HFFc6 (cell line): Measurements from ENCODE around the gene LBR. TPM values are rescaled to one million over a fixed set of nuclear protein-coding genes. Genes with fewer than 3 reads are reported as not detected.

Experiments used
- DNase-seq: peaks from one replicate; pipeline ENCODE4 v3.0.0-alpha.2; 2018
- H3K27ac Mint-ChIP-seq: 2 replicates; pipeline ENCODE4 v1.8.0; 2020; ENCODE audit warnings: mild to moderate bottlenecking, mixed read lengths
- H3K27me3 Mint-ChIP-seq: 2 replicates; pipeline ENCODE4 v1.8.0; 2021; ENCODE audit warnings: mild to moderate bottlenecking, moderate library complexity, mixed read lengths; ENCODE audit not compliant: insufficient read depth
- H3K36me3 Mint-ChIP-seq: 2 replicates; pipeline ENCODE4 v1.8.0; 2021; ENCODE audit warnings: low read depth, mixed read lengths
- H3K4me1 Mint-ChIP-seq: 2 replicates; pipeline ENCODE4 v1.8.0; 2020; ENCODE audit warnings: low read depth, mixed read lengths
- H3K4me3 Mint-ChIP-seq: 2 replicates; pipeline ENCODE4 v1.8.0; 2020; ENCODE audit warnings: mild to moderate bottlenecking, moderate library complexity, mixed read lengths
- H3K9me3 Mint-ChIP-seq: 2 replicates; pipeline ENCODE4 v1.8.0; 2020; ENCODE audit warnings: mild to moderate bottlenecking, mixed read lengths
- total RNA-seq, 6 experiments: library from RNA; stranded (reverse); fragmentation: NEBNext Ultra II Directional; extraction: Animal tissue kit (Norgen Biotek cat#: 25700); gene quantifications; 2 replicates in 1 of 6; 3 replicates in 5 of 6; pipeline ENCODE4 v1.2.3, GENCODE V29; 2021
- TF ChIP-seq, protein P1 (sequence below): fragments of 200-600 bp; sonication (generic); IDR thresholded peaks from 2 replicates; pipeline ENCODE4 v1.5.0; 2021; ENCODE audit warnings: antibody characterized with exemption, mild to moderate bottlenecking

Gene LBR
- total RNA-seq, 6 experiments from 2014 or later = 20.7 to 42.7 (median 36.3) TPM

DNA sequence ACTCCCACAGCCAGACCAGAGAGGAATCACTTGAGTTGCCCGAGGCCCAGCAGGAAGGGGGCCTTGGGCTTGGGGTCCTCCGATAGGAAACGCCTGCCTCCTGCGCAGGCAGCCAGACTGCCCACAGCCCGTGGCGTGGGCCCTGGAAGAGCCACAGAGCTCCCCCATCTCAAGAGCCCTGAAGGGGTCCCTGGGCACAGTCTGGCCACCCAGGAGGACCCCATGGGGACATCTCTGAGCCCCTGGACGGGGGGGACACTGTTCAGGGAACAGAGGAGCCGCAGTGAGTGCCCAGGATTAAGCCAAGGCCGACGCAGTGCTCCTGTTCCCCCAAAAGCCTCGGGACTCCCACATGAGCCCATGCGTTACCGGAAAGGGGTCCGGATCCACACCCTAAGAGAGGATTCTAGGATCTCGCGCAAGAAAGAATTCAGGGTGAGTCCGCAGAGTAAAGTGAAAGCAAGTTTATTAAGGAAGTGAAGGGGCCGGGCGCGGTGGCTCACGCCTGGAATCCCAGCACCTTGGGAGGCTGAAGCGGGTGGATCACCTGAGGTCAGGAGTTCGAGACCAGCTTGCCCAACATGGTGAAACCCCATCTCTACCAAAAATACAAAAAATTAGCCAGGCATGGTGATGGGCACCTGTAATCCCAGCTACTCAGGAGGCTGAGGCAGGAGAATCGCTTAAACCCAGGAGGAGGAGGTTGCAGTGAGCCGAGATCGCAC, 38.1 kb upstream of the LBR start:
- H3K9me3 Mint-ChIP-seq = no peaks in the 10 kb centered on the region
- no peaks in the 10 kb centered on the region for H3K36me3 Mint-ChIP-seq
- no peak overlapping the region for H3K27ac Mint-ChIP-seq
- no peak for DNase-seq
- no peak overlapping the region for H3K4me3 Mint-ChIP-seq
- H3K27me3 Mint-ChIP-seq = peaks cover 21% of the 10 kb centered on the region
- H3K4me1 Mint-ChIP-seq = peaks cover 9% of the 10 kb centered on the region
- TF ChIP-seq, protein P1, sequence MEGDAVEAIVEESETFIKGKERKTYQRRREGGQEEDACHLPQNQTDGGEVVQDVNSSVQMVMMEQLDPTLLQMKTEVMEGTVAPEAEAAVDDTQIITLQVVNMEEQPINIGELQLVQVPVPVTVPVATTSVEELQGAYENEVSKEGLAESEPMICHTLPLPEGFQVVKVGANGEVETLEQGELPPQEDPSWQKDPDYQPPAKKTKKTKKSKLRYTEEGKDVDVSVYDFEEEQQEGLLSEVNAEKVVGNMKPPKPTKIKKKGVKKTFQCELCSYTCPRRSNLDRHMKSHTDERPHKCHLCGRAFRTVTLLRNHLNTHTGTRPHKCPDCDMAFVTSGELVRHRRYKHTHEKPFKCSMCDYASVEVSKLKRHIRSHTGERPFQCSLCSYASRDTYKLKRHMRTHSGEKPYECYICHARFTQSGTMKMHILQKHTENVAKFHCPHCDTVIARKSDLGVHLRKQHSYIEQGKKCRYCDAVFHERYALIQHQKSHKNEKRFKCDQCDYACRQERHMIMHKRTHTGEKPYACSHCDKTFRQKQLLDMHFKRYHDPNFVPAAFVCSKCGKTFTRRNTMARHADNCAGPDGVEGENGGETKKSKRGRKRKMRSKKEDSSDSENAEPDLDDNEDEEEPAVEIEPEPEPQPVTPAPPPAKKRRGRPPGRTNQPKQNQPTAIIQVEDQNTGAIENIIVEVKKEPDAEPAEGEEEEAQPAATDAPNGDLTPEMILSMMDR = no peak

DNA sequence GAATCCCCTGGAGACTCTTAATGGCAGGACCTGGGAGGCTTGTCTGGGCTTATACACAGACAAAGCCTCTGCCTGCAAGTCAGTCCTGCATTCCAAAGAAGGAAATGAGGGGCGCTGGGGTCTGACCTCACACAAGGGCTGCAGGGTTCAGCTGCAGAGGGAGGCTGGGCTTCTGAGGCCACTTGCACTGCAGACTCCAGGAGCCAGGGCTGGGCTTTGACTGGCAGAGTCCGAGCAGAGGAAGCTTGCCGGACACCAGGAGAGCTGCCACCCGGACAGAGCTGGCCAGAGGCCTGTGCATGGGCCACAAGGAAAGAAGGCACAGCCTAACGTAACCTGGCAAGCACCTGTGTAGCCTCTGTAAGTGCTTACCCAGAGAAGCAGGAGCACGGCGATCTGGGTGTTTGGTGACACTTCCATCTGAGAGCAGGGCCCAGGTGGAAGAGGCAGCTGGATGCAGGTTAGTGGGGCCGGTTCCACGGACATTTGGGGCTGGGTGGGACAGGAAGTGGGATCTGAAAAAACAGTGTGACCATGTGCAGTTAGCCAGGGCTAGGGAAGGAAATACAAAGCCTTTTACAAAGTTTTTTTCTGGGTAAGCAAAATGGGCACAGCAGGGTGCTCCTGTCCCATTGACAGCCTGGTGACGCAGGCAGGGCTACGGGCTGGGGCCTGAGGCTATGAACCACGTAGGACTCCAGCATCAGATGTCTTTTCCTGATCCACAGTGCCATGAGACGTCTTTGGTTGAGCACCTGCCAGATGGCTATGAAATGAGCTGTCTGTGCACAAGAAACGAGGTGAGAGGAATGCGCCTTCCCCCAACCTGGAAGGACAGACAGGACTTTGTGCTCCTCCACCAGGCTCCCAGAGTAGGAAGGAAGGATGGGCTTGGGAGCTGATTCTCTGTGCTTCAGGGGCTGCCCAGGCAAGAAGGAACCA, 37.3 kb upstream of the LBR start:
- no peaks in the 10 kb centered on the region for H3K36me3 Mint-ChIP-seq
- no peaks in the 10 kb centered on the region for H3K9me3 Mint-ChIP-seq
- H3K4me3 Mint-ChIP-seq = no peak overlapping the region
- TF ChIP-seq, protein P1 = no peak
- H3K27me3 Mint-ChIP-seq = peaks cover 17% of the 10 kb centered on the region; the same call in 1 of the 2 replicates
- H3K4me1 Mint-ChIP-seq = peaks cover 16% of the 10 kb centered on the region
- DNase-seq = no peak
- H3K27ac Mint-ChIP-seq = no peak overlapping the region

DNA sequence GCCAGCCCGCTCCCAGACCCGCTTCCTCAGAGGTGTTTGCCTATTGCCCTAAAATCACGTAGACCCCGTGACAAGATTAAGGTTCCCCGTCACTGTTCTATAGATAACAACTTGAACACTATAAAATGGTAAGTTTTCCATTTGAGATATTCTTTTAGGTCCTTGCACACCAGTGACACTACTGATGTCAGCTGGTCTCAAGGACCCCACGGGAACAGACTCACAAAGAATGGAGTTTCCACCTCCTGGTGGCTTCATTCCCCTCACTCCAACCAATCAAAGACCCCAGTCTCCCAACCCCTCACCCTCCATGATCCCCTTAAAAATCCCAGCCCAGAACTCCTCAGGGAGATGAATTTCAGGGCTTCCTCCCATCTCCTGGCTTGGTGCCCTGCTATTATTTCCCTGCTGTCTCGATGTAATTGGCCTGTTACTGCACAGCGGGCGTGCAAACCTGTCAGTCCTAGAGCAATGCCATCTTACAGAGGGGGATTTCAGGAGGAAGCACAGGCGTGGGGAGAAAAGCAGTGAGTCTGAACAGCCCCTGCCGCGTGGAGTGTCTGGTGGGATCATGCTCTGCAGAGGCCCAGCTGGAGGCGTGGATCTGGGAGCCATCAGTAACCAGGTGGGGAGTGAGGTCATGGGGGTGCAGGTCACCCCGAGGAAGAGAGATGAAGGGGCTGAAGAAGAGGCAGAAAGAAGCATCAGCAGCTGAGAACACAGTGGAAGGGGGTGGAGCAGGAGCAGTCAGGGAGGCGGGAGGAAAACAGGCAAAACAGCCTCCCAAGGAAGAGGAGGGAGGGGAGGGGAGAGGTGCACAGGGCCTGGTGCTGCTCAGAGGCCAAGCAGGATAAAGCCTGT, 35.1 kb upstream of the LBR start:
- peaks cover 12% of the 10 kb centered on the region; the same call in 1 of the 2 replicates for H3K27me3 Mint-ChIP-seq
- TF ChIP-seq, protein P1 = no peak
- no peaks in the 10 kb centered on the region for H3K36me3 Mint-ChIP-seq
- no peaks in the 10 kb centered on the region for H3K9me3 Mint-ChIP-seq
- H3K4me1 Mint-ChIP-seq = peaks cover 37% of the 10 kb centered on the region
- H3K27ac Mint-ChIP-seq = no peak overlapping the region
- H3K4me3 Mint-ChIP-seq = no peak overlapping the region
- DNase-seq = no peak

DNA sequence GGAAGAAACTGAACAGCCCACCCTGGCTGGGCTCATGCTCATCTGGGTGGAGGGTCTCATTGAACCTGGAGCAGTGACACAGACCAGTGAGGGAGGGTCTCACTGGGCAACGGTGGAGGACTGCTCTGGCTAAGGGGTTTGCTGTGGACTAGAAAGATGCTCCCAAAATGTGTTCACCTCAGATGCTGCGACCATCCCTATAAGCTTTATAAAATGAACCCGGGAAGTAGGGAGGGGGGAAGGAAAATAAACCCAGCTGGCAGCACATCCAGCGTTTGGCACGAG, 34.5 kb upstream of the LBR start:
- peaks cover 12% of the 10 kb centered on the region; the same call in 1 of the 2 replicates for H3K27me3 Mint-ChIP-seq
- no peak overlapping the region for H3K4me3 Mint-ChIP-seq

More for the DNA sequence above, 34.5 kb upstream of the LBR start:
- TF ChIP-seq, protein P1 = no peak
- no peak overlapping the region for H3K27ac Mint-ChIP-seq
- H3K36me3 Mint-ChIP-seq = no peaks in the 10 kb centered on the region
- no peaks in the 10 kb centered on the region for H3K9me3 Mint-ChIP-seq
- H3K4me1 Mint-ChIP-seq = peaks cover 38% of the 10 kb centered on the region
- no peak for DNase-seq
